Epithelial cell of esophagus (primary cell): ENCODE measurements around the gene CEP128.
"Not testable (repeated sequence)": the region's sequence is repeated elsewhere in the genome, so short reads cannot be mapped to it uniquely, and the experiment has no call there.

ENCODE experiments used
- DNase-seq: peaks from one replicate; pipeline ENCODE4 v3.0.0; 2010; ENCODE audit warnings: low read depth
- H3K4me3 ChIP-seq: 2 replicates; pipeline ENCODE4 v1.5.1; 2011; ENCODE audit warnings: mild to moderate bottlenecking, low read length, control low read depth
- TF ChIP-seq, protein P1 (sequence below): IDR thresholded peaks from 2 replicates; pipeline ENCODE4 v1.5.1; 2011; ENCODE audit warnings: low read depth, mild to moderate bottlenecking, low read length, control low read depth, inconsistent platforms; ENCODE audit not compliant: insufficient read depth; ENCODE audit errors: missing control alignments

The CEP128 gene

DNA sequence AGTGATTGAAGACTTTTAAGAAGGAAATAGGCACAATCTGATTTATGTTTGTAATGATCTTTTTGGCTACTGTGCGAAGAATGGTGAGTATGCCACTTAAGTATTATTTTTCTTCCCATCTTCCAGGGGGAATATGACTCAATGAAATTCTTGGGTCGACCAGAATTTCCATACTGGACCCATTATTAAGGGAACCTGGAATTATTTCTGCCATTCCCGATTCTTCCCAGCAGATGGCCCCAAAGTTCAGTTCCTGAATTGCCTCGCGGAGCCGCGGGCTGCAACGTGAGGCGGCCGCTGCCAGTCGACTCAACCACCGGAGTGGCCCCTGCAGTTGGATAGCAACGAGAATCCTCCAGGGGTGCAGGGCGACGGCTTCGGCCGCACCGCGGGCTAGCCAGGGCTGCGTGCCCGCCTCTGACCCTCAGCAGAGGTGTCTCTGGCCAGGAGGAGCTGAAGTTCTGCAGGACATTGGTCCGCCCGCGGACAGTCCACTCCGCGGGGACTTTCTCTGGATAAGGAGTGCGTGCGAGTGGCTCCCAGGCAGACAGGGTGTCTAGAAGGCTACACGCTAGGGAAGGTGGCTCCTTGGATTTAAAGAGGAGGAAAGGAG lies 13.3 kb upstream of the CEP128 start:
- TF ChIP-seq, protein P1, sequence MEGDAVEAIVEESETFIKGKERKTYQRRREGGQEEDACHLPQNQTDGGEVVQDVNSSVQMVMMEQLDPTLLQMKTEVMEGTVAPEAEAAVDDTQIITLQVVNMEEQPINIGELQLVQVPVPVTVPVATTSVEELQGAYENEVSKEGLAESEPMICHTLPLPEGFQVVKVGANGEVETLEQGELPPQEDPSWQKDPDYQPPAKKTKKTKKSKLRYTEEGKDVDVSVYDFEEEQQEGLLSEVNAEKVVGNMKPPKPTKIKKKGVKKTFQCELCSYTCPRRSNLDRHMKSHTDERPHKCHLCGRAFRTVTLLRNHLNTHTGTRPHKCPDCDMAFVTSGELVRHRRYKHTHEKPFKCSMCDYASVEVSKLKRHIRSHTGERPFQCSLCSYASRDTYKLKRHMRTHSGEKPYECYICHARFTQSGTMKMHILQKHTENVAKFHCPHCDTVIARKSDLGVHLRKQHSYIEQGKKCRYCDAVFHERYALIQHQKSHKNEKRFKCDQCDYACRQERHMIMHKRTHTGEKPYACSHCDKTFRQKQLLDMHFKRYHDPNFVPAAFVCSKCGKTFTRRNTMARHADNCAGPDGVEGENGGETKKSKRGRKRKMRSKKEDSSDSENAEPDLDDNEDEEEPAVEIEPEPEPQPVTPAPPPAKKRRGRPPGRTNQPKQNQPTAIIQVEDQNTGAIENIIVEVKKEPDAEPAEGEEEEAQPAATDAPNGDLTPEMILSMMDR: peak; percentile 81
- DNase-seq: peak; percentile 73
- peak overlapping the region; percentile 48 for H3K4me3 ChIP-seq

DNA sequence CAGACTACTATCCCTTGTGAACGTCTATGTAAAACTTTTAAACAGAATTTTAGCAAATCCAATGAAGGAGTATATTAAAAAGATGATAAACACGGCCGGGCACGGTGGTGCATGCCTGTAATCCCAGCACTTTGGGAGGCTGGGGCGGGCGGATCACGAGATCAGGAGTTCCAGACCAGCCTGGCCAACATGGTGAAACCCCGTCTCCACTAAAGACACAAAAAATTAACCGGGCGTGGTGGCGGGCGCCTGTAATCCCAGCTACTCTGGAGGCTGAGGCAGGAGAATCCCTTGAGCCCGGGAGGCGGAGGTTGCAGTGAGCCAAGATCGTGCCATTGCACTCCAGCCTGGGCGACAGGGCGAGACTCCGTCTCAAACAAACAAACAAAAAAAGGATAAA lies 11.7 kb upstream of the CEP128 start:
- not testable (repeated sequence) for DNase-seq, H3K4me3 ChIP-seq

GRCh38 chr14:80951491-80951890 lies 10.0 kb upstream of the CEP128 start:
- TF ChIP-seq, protein P1: no peak
- no peak overlapping the region for H3K4me3 ChIP-seq

DNA sequence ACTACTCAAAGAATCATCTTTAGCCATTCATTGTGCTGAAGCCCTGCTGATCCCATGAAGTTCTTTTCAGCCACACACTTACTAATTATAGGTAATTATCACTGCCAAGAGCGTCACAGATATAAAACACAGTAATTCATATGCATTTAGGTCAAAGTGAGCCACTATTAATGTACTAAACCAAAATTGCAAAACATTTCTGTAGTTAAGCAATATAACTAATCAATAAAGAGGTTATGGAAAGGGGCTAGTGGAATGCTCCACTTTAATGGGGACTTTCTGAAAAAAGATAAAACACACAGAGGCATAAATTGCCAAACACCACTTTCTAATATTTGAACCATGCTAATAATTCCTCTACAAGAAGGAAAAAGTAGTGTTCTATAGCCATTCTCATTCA lies 6.8 kb upstream of the CEP128 start:
- H3K4me3 ChIP-seq: no peak overlapping the region
- DNase-seq: no peak
- TF ChIP-seq, protein P1: no peak

More at GRCh38 chr14:80951491-80951890, 10.0 kb upstream of the CEP128 start:
- DNase-seq: no peak

- TF ChIP-seq, protein P1: no peak
These were observed 5.3 kb upstream of the CEP128 start for GRCh38 chr14:80946797-80947196.

GRCh38 chr14:80946187-80946586 lies 4.6 kb upstream of the CEP128 start:
- peak; percentile 72 for DNase-seq
- TF ChIP-seq, protein P1: no peak

More at GRCh38 chr14:80946797-80947196, 5.3 kb upstream of the CEP128 start:
- no peak for DNase-seq
- no peak overlapping the region for H3K4me3 ChIP-seq

GRCh38 chr14:80944861-80945617 lies 3.5 kb upstream of the CEP128 start:
- TF ChIP-seq, protein P1: no peak
- DNase-seq: no peak
- no peak overlapping the region for H3K4me3 ChIP-seq

More at GRCh38 chr14:80946187-80946586, 4.6 kb upstream of the CEP128 start:
- H3K4me3 ChIP-seq: no peak overlapping the region
